Muscle of back (tissue), 11 donors: ENCODE data around the gene CD27. TPM values are rescaled to one million over a fixed set of nuclear protein-coding genes. Genes with fewer than 3 reads are reported as not detected.
A peak's percentile ranks its signal among the peaks of the same experiment; 100 is the strongest.

Experiments used
- DNase-seq, 3 donors: peaks; one replicate each; pipeline versions ENCODE4 v3.0.0 to v3.0.0-alpha.2; 2013
- polyA plus RNA-seq, 10 donors: library from polyadenylated mRNA; unstranded; fragments of 120-200 nt; gene quantifications; one replicate each; pipeline ENCODE4 v1.2.1, GENCODE V29; 2013; ENCODE audit not compliant: insufficient read length in 10 of 10

Gene CD27
- polyA plus RNA-seq, 10 donors: 0.34 to 5.9 (median 0.86) TPM

GRCh38 chr12:6434205-6435140, 10.3 kb upstream of the CD27 start:
- no peak for DNase-seq

GRCh38 chr12:6435961-6436715, 8.6 kb upstream of the CD27 start:
- DNase-seq: no peak

GRCh38 chr12:6437586-6437985, 7.2 kb upstream of the CD27 start:
- DNase-seq: no peak

- no peak for DNase-seq
Observed at GRCh38 chr12:6438345-6438744, 6.4 kb upstream of the CD27 start.

GRCh38 chr12:6440391-6440790, 4.4 kb upstream of the CD27 start:
- no peak for DNase-seq

GRCh38 chr12:6442836-6443235, 1.9 kb upstream of the CD27 start:
- no peak for DNase-seq

GRCh38 chr12:6443361-6443983, 1.3 kb upstream of the CD27 start:
- DNase-seq: no peak

GRCh38 chr12:6444031-6444430, 724 bp upstream of the CD27 start:
- no peak for DNase-seq

- peak in 2 of 3 donors; percentile 33 to 45 for DNase-seq
Observed at GRCh38 chr12:6450091-6450868, 5.5 kb downstream of the CD27 start.

GRCh38 chr12:6450869-6451347, 6.2 kb downstream of the CD27 start:
- DNase-seq: no peak

GRCh38 chr12:6451348-6452244, 6.8 kb downstream of the CD27 start, which contains the start of gene TAPBPL:
Gene TAPBPL (plus strand): TSS chr12:6452042. CDS start chr12:6452249, 207 bp downstream.
- peak; percentile 91 to 97 (median 91) for DNase-seq

GRCh38 chr12:6452245-6452943, 7.6 kb downstream of the CD27 start:
- DNase-seq: peak in 1 of 3 donors; percentile 16

GRCh38 chr12:6452944-6453630, 8.3 kb downstream of the CD27 start:
- no peak for DNase-seq

- no peak for DNase-seq
Observed at GRCh38 chr12:6457220-6457945, 12.6 kb downstream of the CD27 start.

- DNase-seq: no peak
Observed at GRCh38 chr12:6458281-6459003, 13.7 kb downstream of the CD27 start.

- no peak for DNase-seq
Observed at GRCh38 chr12:6459004-6459337, 14.2 kb downstream of the CD27 start.

- no peak for DNase-seq
Observed at GRCh38 chr12:6460751-6461371, 16.1 kb downstream of the CD27 start.
